Amniotic stem cell (primary cell): Measurements from ENCODE around the gene HSDL2.
A peak's percentile ranks its signal among the peaks of the same experiment; 100 is the strongest.
"Not testable (repeated sequence)": the region's sequence is repeated elsewhere in the genome, so short reads cannot be mapped to it uniquely, and the experiment has no call there.

Experiments
- DNase-seq: peaks from one replicate; lab custom pipeline; 2025; lab: John Stamatoyannopoulos, UW

HSDL2 gene

DNA sequence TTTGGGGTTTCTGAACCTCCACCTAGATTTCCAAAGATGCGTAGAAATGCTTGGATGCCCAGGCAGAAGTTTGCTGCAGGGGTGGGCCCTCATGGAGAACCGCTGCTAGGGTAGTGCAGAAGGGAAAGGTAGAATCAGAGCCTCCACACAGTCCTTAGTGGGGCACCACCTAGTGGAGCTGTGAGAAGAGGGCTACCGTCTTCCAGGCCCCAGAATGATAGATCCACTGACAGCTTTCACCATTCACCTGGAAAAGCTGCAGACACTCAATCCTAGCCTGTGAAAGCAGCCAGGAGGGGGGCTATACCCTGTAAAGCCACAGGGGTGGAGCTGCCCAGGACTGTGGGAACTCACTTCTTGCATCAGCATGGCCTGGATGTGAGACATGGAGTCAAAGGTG lies 13.3 kb upstream of the HSDL2 start:
- DNase-seq = no peak

DNA sequence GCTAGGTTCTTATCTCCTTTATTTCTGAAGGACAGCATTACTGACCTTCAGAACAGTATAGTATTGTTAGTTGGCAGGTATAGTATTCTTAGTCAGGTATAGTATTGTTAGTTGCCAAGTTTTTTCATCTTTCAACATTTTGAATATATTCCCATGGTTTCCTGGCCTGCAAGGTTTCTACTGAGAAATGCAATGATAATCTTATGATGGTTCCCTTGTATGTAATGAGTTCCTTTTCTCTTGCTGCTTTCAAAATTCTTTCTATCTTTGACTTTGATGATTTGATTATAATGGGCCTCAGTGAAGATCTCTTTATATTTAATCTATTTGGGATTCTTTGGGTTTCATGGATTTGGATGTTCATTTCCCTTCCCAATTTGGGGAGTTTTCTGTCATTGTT lies 12.4 kb upstream of the HSDL2 start:
- DNase-seq = no peak

DNA sequence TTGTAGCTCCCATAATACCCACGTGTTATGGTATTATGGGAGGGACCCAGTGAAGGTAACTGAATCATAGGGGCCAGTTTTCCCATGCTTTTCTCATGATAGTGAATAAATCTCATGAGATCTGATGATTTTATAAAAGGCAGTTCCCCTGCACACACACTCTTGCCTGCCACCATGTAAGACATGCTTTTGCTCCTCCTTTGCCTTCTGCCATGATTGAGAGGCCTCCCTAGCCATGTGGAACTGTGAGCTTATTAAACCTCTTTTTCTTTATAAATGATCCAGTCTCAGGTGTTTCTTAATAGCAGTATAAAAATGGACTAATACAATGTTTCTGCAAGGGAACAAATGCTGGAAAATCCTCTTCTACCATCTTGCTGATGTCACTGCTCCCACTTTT lies 10.1 kb upstream of the HSDL2 start:
- no peak for DNase-seq

DNA sequence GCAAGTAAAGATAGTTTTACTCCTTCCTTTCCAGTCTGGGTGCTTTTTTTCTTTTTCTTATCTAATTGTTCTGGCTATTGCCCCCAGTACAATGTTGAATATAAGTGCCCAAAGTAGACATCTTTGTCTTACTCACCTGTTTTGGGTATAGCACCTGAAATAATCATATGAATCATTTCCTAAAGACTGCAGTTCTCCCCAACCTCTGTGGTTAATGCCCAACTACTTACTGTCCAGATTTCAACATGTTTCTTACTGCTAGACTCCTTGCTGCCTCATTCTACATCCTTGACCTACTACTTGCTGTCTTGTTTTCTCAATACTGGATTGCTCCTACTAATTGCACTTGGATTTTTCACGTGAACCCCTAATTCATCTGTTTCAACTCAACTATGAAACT lies 8.8 kb upstream of the HSDL2 start:
- DNase-seq = no peak

DNA sequence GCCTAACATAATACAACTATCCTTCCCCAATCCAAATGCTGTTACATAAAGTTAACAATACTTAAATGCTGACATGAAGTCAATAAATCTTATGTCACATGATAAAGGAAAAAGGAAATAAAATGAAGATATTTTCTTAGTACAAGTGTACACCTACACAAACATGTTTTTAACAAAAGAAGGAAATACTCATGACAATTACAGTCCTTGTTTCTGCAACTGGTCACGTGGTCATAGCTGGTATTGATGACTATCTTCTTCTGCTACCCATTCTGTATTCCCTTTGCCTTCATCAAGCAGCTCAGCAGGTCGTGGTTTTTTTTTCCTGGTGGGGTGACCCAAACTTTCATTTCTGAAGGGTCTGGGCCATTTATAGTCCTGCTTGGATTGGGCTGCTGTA lies 6.2 kb upstream of the HSDL2 start:
- DNase-seq = not testable (repeated sequence)

DNA sequence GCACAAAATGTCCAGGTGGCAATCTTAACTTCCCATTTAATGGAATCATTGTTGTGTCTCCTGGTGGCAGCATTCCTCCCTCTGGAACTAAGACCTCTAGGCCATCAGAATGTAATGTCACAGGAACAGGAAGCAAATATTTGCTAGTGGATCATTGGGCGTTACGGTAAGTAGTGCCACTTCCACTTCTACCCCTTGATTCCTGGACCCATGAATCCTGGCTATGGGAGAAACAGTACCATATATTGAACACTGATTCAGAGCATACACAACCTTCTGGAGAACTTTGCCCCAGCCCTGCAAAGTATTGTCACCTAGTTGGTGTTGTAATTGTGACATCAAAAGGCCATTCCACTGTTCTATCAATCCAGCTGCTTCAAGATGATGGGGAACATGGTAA lies 5.7 kb upstream of the HSDL2 start:
- DNase-seq = not testable (repeated sequence)

DNA sequence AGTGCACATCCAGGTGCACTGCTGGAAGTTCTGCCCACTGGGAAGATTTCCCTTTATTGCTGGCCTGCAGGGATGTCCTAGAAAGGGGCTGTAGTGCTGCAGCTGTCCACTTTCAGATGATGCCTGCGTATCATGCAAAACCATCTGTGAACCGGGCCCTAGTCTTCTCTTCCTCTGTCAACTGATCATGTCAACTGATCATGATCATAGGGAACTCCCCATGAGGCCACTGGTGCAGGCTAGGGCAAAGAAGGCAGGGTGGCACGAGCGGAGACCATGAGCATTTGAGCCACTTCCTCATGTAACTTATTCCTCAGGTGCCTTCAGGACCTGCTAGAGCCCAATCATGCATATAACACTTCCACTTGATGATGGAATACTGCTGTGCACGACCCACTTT lies 4.5 kb upstream of the HSDL2 start:
- DNase-seq = no peak

DNA sequence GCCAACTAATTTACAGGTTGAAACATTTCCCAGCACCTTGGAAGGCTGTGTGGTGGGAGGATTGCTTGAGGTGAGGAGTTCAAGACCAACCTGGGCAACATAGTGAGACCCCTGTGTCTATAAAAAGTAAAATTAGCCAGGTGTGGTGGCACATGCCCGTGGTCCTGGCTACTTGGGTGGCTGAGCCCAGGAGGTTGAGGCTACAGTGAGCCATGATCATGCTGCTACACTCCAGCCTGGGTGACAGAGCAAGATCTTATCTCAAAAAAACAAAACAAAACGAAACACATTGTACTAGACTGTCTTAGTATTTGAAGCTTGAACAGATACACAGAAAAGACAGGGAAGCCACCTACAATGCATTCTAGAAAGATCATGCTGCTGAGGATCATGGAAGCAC lies 2.8 kb upstream of the HSDL2 start:
- DNase-seq = no peak

DNA sequence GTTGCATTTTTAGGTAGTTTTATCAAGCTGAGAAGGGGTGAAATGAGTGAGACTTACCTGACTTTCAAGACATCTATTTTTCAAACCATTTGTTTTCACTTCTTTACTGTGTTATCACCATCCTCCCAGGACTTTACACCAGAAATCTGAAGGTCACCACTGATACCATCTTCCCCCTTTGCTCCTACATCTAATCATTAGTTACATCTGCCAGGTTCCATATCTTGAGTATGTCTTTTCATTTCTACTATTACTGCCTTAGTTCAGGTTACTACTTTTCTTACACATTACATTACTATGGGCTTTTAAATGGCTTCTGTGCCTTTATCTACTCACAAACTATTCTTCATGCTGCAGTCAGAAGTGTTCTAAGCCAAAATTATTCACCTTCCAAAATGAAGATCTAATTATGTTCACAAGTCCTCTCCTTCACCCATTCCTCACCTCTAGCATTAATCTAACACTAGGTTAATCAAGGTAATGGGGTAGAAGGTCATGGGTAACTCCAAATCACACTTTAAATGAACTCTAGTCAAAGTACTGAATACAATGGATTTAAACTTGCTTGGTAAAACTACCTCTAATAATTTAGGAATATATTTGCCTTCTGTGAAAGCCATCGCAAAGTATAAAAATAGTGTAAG lies 2.1 kb upstream of the HSDL2 start:
- DNase-seq = no peak

DNA sequence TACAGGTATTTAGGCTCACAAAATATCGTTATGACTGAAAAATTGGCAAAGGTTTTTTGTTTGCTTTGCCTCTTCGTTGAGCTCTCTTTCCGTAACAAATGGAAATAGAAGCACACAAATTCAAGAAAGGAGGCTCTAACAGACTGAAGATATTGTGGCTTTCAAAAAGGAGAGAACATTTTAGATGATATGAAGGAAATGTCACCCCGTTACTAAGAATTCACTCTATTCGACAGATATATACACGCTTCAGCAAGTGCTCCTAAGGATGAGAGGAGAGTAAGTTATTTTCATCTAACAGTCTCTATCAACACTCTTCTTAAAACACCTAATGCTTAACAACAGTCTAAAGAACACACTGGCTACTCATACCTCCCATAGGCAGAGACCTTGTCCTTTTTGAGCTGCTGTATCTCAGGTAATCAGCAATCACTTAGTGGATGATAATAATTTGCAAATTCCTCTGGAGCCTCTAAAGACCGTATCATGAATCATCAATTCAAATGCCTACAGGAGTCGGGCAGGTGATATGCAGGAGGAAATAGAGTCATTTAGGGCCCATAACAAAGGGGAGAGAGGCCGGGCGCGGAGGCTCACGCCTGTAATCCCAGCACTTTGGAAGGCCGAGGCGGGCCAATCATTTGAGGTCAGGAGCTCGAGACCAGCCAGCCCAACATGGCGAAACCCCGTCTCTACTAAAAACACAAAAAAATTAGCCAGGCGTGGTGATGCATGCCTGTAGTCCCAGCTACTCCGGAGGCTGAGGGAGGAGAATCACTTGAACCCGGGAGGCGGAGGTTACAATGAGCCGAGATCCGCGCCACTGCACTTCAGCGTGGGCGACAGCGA lies 1.4 kb upstream of the HSDL2 start:
- no peak for DNase-seq

DNA sequence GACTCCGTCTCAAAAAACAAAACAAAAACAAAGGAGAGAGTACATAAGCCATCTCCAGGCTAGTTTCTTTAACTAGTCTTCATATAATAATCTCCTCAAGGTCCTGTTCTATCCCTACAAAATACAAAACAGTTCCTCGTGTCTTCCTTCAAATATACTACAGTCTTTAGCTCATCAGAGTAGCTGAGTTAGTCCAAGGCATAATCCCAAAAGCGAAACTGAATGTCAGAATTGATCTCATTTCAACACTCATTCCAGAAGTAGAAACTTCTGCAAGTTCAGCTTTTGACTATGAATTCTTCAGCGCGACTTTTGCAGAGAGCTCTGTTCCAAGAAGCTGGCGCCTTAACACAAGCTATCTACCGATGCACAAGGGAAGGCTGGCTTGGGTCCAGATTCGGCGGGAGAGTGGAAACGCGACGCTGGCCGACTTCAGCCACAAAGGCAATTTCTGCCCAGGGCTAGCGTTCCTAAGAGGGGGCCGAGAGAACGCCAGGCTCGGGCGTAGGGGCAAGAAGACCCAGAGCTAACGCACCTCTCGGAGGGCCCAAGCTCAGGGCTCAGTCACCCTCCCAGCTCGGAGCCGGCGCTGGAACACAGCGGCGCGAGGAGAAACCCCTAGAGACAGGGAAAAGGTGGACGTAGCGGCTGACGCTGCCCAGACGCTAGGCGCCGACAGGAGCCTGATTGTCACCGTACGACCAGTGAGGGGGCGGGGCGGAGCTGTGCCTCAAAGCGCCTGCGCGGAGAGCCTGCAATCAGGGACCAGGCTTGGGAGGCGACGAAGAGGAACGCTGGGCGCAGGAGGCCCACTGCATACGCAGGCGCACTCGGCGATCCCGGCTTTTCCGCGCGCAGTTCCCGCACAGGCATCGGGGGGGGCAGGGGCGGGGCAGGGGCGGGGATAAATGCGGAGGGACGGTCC lies 469 bp upstream of the HSDL2 start:
- DNase-seq = peak; percentile 96

DNA sequence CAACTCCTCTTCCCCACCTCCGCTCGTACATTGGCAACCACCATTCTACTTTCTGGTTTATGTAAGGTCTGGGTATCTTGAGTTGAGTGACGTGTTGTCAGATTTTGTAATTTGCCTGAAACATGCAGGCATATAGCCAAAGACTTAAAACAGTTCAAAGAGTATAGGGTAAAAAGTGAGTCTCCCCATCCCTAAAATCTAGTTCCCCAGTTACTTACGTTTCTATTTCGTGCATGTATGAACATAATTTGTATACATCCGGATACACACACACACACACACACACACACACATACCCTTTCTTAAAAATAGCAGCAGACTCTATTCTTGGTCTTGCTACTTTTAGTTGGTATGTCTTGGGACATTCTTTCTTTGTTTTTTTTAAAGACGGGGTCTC lies 915 bp downstream of the HSDL2 start:
- DNase-seq = no peak

DNA sequence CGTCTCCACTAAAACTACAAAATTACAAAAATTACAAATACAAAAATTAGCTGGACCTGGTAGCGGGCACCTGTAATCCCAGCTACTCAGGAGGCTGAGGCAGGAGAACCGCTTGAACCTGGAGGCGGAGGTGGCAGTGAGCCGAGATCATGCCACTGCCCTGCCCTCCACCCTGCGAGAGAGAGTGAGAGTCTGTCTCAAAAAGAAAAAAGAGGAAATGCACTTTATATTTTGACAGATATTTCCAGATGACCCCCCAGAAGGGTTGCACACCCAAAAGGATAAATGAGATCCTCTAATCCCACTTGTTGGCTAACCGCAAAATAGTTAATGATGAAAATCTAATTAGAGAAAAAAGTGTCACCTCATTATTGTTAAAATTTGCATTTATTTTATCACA lies 2.2 kb downstream of the HSDL2 start:
- no peak for DNase-seq

DNA sequence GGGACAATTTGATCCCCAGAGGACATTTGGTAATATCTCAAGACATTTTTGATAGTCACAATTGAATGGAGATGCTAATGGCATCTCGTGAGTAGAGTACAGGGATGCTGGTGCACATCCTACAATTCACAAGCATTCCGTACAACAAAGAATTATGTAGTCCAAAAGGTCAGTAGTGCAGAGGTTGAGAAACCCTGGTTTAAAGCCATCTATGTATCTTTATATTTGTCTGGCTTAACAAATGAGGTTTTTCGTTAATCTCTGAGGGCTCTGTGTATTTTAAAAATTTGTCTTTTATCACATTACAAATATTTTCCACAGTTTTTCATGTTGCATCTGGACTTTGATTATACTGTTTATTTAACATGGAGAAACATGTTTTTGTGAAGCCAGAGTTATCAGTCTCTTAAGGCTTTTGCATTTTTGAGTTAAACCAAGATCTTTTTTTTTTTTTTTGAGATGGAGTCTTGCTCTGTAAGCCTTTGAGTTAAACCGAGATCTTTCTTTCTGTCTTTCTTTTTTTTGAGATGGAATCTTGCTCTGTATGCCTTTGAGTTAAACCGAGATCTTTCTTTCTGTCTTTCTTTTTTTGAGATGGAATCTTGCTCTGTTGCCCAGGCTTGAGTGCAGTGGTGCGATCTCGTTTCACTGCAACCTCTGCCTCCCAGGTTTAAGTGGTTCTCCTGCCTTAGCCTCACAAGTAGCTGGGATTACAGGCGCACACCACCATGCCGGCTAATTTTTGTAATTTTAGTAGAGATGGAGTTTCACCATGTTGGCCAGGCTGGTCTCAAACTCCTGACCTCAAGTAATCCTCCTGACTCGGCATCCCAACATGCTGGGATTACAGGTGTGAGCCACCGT lies 2.8 kb downstream of the HSDL2 start:
- DNase-seq = no peak

DNA sequence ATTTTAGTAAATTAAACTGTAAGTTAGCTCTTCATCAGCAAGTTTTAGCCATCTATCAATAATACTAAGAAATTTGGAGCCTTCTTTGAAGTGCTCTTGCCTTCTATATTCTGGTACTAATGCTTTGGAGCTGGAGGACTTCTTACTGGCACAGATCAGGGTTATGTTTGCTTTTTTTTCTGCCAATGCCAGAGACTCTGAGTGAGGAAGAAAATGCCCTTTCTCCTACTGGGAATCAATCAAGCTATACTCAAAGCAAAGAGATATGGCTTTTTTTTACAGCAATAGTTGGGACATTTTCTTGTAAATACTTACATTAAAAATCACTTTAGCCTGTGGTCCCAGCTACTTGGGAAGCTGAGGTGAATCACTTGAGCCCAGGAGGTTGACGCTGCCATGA lies 4.3 kb downstream of the HSDL2 start:
- DNase-seq = no peak

DNA sequence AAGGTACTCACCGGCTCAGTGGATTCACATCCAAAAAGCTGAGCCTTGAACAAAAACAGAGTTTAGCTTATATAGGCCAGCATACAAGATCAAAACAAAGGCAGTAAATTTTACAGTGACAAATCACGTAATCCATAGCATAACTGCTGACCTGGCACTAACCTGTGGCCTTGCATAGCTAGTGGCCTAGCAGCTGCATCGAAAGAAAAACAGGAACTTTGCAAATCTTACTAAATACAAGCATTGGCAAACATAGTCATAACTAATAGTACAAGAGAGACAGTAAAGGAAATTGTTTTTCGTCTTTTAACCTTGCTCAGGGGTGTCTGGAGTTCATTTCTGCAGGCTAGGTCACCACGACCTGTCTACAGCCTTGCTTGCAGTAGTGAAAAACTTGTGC lies 4.8 kb downstream of the HSDL2 start:
- no peak for DNase-seq

DNA sequence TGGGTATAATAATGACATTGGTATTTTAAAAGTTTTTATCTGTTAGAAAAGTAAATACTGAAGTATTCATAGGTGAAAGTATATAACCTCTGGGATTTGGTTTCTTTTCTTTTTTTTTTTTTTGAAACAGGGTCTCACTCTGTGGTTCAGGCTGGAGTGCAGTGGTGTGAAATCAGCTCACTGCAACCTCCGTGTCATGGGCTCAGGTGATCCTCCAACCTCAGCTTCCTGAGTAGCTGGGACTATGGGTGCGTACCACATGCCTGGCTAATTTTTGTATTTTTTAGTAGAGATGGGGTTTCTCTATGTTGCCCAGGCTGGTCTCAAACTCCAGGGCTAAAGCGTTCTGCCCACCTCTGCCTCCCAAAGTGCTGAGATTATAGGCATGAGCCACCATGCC lies 7.2 kb downstream of the HSDL2 start:
- DNase-seq = no peak

DNA sequence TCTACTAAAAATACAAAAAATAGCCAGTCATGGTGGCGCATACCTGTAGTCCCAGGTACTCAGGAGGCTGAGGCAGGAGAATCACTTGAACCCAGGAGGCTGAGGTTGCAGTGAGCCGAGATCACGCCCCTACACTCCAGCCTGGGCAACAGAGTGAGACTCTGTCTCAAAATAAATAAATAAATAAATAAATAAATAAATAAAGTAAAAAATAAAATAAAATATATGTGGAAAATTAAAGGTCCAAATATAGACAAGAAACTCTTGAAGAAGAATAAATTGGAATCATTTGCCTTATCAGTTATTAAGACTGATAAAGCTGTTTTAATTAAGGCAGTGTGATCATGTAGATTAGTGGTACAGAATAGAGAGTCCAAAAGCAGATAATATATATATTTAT lies 10.0 kb downstream of the HSDL2 start:
- not testable (repeated sequence) for DNase-seq

DNA sequence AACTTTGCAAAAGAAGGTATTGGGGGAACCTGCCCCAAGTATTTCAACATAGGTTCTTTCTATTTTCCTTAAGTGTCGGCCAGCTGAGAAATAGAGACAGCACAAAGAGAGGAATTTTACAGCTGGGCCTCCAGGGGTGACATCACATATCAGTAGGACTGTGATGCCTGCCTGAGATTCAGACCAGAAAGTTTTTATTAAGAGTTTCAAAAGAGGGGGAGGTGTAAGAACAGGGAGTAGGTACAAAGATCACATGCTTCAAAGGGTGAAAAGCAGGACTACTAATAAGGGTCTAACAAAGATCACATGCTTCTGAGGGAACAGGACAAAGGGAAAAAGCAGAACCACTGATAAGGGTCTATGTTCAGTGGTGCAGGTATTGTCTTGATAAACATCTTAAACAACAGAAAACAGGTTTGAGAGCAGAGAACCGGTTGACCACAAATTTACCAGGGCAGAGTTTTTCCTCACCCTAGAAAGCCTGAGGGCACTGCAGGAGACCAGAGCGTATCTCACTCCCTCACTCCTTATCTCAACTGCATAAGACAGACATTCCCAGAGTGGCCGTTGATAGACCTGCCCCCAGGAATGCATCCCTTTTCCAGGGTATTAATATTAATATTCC lies 12.1 kb downstream of the HSDL2 start:
- not testable (repeated sequence) for DNase-seq

DNA sequence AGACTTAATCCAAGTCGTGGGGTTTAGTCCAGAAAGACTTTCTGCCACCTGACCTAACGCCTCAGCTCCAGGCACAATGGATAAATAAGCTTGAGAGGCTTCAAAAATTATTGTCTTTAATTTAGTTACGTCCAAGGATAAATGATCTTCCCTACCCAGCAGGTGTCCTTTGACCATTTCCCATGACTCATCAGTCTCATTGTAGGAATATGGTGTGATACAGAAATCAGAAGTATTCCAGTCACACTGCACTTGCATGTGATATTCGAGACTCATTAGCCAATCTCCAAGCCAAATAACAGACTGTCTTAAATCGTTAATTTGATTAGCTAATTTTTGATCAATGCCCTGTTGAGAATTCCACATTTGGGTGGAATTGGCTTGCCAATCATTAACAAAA lies 13.2 kb downstream of the HSDL2 start:
- DNase-seq = not testable (repeated sequence)

DNA sequence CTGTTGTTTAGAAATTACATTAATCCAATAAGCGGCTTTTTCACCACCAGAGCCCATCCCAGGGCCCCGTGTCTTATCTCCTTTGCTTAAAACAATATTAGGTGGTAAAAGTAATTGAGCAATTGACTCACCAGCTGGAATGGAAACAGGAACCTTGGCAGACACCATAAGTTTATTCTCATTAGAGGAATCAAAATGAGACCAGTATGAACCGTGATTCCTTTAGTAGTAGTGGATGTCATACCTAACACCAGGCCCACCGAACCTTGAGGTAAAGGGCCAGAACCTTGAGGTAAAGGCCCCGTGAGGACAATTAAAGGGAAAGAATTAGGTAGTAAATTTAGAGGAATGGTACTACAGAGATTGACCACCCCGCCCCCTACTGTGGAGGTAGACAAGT lies 16.5 kb downstream of the HSDL2 start:
- no peak for DNase-seq
